Esophagus muscularis mucosa (tissue), 4 donors: ENCODE results near the gene EME1.

ENCODE experiments used
- CTCF ChIP-seq, 3 experiments: fragments of 200-600 bp in 2 of 3; fragments of 450-650 bp in 1 of 3; sonication (generic) in 2 of 3; IDR thresholded peaks; one replicate each; pipeline ENCODE4 v1.5.1; 2017 to 2019; ENCODE audit warnings: antibody characterized with exemption in 3 of 3, mild to moderate bottlenecking in 2 of 3, moderate library complexity in 1 of 3
- EP300 ChIP-seq: sonication (generic); formaldehyde crosslinking; IDR thresholded peaks from one replicate; pipeline ENCODE4 v1.6.1; 2017; ENCODE audit warnings: antibody characterized with exemption
- POLR2A ChIP-seq: fragments of 450-650 bp; IDR thresholded peaks from one replicate; pipeline ENCODE4 v1.6.1; 2017; ENCODE audit warnings: antibody characterized with exemption, moderate library complexity, mild to moderate bottlenecking, low read depth
- POLR2AphosphoS5 ChIP-seq, 2 donors: sonication (generic); formaldehyde crosslinking; IDR thresholded peaks; one replicate each; pipeline ENCODE4 v1.6.1; 2017; ENCODE audit warnings: antibody characterized with exemption in 2 of 2

DNA sequence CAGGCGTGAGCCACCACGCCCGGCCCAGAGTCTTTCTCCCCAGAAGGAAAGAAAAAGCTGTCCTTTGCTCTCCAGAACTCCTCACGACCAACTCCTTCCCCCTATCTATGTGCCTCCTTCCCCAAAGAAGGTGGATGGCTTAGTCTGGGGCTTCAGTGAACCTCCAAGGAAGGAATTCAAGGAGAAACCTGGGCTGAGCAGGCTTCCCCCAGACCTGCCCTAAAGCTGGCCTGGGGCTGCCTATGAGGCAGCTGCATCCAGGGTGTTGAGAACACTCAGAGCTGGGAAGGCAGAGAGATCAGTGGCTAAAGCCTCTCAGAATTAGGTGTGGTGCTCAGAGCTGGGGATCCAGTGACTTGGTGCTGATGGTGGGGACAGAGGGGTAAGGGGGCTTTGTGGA is 56.8 kb downstream of the EME1 start:
- TF ChIP-seq CTCF (IDR thresholded peaks at IDR 0.05): no peak
- TF ChIP-seq POLR2A: no peak
- no peak for TF ChIP-seq POLR2AphosphoS5 (IDR thresholded peaks at IDR 0.05)
- no peak for TF ChIP-seq EP300
